GM12872 (cell line): Measurements from ENCODE around the gene RER1.

ENCODE experiments used
- CTCF ChIP-seq: IDR thresholded peaks from 3 replicates; pipeline ENCODE4 v1.5.1; 2011; ENCODE audit warnings: low read depth, mild to moderate bottlenecking, low read length, moderate library complexity; ENCODE audit not compliant: insufficient read depth

Gene RER1

GRCh38 chr1:2416403-2416802 is 24.8 kb downstream of the RER1 start:
- TF ChIP-seq CTCF: no peak

GRCh38 chr1:2417083-2417832 is 25.6 kb downstream of the RER1 start:
- no peak for TF ChIP-seq CTCF

DNA sequence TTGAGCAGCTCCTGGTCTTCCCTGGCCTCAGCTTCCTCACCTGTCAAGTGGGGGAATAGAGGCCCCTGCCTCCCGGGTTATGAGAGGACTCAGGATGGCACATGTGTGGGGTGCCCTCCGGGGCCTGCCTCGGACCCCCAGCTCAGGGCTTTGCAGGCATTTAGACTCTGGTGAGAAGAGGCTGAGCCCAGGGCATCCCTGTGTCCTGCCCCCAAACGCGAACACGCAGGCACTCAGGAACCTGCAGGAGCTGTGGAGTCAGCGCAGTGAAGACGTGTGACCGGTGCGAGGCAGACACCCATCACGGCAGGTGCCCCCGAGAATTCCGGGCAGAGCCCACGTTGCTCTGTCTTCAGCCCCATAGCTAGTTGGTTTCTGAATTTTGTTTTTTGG is 26.2 kb downstream of the RER1 start:
- TF ChIP-seq CTCF: no peak

DNA sequence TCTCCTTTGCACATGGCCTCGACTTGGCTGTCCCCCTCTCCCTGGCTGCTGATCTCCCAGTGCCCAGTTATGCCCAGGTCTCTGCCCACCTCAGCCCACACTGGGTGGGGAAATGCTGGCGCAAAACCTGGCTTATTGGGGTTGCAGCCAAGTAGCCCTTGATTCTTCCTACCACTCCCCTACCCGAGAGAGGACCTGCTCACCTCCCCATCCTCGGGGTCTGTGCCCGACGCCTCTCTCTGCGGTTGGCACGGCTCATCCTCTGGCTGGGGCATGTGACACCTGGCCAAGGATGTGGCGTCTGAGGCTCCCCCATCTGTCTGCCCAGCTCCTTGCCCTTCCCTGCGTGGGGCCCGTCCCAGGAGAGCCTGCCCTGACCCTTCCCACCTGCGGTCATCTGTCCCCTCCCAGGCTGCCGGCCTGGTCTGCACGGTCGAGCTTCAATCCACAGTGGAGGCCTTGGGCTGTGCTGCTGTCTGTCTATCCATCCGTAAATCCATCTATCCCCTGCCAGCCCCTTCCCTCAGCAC is 27.2 kb downstream of the RER1 start:
- TF ChIP-seq CTCF: no peak

GRCh38 chr1:2419416-2419815 is 27.8 kb downstream of the RER1 start:
- no peak for TF ChIP-seq CTCF

DNA sequence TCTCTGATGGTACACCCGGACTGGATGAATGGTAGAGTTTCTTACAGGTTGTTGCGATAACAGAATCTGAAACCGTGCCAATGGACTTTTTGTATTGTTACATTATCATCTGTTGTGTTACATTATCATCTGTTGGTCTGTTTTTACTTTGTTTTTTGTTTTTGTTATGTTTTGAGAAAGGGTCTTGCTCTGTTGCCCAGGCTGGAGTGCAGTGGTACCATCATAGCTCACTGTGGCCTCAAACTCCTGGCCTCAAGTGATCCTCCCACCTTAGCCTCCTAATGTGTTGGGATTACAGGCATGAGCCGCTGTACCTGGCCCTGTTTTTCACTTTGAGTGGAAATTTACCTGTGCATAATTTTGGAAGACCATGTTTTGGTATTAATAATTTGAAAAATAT is 30.9 kb downstream of the RER1 start:
- TF ChIP-seq CTCF: no peak

DNA sequence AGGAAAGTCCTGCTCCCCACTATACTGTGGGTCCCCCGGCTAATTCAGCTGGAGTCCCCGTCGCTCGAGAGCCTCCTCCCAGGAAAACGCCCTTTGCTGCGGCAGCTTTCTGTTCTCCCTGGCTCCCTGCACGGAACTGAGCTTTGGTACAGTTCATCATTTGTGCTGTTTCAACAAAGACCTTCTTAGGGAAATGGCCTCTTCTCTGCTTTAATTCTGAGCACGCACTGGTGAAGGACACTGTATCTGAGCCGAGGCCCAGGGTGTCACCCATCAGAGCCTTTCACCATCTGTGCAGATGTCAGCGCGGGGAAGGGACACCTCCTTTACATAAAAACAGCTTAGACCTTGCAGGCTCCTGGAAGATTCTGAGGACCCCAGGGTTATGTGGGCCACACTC is 34.3 kb downstream of the RER1 start:
- TF ChIP-seq CTCF: no peak

DNA sequence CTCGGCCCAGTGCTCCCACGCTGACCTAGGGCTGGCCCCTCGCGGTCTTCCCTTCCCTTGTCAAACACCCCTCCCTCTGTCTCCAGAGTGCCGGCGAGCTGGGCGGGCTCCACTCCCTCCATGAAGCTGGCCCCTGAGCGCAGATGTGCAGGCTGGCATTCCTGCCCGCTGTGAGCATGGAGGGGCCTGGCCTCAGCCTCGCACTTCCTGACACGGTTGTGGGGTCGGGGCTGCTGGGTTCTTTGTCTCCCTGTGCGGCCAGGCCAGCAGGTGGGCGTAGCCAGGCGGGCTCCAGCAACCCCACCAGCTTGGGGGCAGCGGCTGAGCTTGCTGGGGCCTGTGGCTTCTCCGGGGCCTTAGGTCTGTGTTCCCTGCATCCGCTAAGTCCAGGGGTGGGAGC is 34.9 kb downstream of the RER1 start:
- TF ChIP-seq CTCF: no peak
